ENCODE data around the gene TRIO.
A peak's percentile ranks its signal among the peaks of the same experiment; 100 is the strongest.

The TRIO gene

DNA sequence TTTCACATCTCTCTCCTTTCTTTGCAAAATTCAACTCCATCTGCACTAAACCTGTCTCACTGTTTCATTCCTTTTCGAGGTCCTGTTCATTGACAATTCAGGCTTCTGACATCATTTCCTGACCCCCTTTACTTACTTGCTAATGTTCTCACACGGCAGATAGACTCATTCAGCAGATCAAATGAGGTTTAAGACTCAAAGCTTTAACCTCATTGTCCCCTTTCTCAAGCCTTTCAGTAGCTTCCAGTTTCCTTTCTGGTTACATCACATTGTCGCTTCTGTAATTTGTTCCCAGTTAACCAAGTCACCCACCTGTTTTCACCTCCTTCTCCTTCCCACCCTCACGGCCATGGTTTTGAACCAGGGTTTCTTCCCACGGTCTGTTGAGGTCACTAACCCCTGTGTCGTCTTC, 295.1 kb downstream of the TRIO start:
- no peak for DNase-seq (ENCODE audit: low read depth)

- no peak for DNase-seq (ENCODE audit: low read depth)
Observed at GRCh38 chr5:14439087-14439871, 296.1 kb downstream of the TRIO start.

DNA sequence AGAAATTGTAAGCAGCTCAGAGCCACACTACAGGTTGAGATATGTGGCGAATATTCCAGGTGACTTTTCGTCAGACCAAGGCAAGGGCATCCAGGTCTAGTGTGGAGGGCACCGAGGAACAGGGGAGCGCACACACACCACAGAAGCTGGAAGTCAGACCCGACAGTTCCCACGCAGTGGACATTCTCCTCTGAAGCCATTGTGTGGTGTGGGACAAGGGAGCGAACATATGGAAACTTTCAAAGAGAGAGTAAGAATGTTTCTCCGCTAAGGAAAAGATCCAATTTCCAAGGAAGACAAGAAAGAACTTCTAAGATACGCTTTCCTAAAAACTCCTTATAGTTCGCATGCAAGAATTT, 297.1 kb downstream of the TRIO start:
- DNase-seq (ENCODE audit: low read depth): no peak

GRCh38 chr5:14440582-14441431, 297.7 kb downstream of the TRIO start:
- DNase-seq (ENCODE audit: low read depth): peak; percentile 80

GRCh38 chr5:14441641-14442040, 298.5 kb downstream of the TRIO start:
- no peak for DNase-seq (ENCODE audit: low read depth)

GRCh38 chr5:14442536-14442935, 299.4 kb downstream of the TRIO start:
- no peak for DNase-seq (ENCODE audit: low read depth)

DNA sequence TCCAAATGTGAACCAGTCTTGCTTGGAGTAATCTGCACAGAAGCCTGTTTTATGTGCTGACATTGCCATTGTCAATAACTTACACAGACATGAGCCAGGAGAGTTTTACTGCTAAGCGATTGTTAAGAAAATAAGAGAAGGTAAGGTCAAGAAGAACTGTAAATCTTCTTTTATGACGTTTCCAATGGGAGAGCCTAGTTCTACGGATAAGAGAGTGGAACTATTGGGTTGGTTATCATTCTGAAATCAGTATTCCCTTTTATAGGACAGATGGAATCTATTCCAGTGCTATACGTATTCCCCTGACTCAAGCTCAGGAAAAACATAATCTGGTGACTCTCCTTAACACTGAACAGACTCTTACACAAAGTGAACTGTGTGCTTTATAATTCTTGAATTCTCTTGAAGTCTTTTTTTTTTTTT, 300.5 kb downstream of the TRIO start:
- no peak for DNase-seq (ENCODE audit: low read depth)

DNA sequence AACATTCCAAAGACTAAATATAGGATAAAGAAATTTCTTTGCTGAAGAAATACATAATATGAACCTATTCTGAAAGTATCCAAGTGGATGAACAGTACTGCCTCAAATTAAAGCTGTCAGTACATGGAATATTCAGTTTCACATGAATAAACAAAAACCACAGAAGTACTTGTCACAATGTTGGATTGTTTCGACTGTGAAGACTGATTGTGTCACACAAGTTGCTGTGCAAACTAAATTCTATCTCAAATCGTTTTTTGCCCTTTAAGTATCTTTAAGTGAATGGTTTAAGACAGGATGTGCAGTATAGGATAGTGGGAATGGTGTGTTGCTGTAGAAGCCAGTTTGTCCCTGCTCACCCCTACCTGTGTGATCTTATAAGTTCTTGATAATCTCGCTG, 301.0 kb downstream of the TRIO start:
- DNase-seq (ENCODE audit: low read depth): no peak

- DNase-seq (ENCODE audit: low read depth): no peak
Observed at GRCh38 chr5:14445013-14445412, 301.9 kb downstream of the TRIO start.

DNA sequence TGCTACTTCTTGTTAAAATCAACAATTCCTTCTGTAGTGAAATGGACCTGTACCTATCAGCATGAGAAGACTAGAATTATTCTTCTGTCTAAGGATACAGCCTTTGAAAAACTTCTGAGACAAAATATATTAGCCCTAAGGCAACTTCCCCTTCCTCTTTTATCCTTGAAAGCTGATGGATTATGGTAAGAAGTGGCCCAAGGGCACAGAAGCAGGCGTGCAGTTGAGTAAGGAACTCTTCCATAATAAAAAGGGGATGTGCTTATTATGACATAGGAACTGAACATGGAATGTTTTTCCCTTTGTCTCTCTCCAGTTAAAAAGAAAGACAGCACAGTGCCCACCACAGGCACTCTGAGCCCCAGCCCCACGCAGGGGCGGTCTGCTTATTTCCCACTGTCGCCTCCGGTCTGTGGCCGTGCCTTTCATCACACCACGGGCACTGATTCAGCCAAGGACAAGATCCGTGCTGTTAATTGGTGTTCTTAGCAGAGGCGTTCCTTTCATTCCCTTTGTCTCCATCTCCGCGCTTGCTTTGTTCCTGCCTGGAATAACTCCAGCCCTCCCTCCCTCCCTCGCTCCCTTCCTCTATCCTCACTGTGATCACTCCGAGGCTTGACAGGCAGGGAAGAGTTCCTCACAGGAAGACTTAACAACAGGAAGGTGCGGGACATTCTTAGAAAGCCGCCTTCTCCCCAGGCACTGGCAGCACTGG, 302.6 kb downstream of the TRIO start:
- DNase-seq (ENCODE audit: low read depth): no peak

DNA sequence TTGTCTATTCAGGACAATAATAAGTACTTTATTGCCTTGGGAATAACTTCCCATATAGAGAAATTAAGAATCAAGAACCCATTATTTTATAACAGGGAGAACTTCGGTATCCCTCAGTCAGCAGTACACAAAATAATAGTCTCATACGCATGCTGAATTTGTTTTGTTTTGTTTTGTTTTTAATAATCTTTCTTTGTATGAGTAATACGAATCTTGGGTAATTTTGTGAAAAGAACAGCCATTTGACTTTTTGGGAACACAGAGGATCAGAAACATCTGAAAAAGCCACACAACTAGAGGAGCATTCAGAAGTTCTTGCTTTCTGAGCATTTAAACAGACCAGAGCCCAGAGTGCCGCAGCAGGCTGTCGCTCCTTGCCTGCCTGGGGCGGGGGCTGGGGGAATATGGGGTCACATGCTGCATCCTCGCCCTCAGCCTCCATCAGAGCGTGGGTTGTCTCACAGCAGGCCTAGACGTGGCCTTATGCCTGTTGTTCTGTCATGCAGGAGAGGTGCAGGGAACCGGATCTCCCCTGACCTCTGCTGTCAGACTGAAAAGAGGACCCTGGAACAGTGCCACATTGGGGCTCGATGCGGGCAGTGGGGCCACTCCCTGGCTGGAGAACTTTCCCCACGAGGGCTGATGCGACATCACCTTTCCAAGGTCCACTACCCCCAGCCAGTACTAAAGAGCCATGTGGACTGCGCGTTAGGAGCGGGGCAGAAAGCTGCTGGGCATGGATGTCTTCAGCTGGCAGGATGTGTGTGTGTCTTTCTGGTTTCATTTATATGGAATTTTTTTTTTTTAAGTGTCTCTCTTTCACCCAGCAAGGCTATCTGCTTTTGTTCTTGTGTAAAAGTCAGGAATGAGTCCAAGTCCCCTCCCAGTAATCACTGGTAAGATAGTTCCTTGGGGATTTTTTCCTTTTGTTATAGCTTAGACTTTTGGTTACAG, 305.1 kb downstream of the TRIO start:
- DNase-seq (ENCODE audit: low read depth): no peak

DNA sequence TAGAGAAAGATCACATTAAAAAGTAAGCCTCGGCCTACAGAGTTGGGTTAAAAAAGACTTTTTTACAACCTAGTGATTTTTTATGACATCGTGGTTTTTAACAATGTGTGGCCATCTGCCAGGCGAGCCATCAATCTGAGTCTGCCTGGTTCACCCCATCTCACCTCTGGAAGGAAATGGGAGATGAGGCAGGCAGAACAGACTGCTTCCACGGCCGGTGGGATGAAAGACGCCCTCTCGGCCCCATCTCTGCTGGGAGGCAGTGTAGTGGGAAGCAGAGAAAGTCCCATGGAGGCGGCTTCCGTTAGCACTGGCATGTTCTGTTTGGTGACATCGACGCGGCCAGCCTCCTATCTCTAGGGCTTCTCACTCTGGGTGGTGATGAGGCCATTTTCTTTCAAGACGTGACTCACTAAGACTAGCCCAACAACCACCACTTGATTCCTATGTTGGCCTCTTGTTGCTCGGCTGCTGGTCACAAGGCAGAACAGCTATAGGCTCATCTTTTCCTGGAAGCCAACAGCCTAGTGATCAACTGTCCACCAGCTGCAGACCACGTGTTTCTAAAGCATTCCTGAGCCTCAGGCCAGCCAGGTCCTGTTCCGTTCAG, 306.0 kb downstream of the TRIO start:
- DNase-seq (ENCODE audit: low read depth): peak; percentile 84

GRCh38 chr5:14450018-14450524, 306.9 kb downstream of the TRIO start:
- peak; percentile 91 for DNase-seq (ENCODE audit: low read depth)

GRCh38 chr5:14450742-14451141, 307.6 kb downstream of the TRIO start:
- DNase-seq (ENCODE audit: low read depth): no peak

DNA sequence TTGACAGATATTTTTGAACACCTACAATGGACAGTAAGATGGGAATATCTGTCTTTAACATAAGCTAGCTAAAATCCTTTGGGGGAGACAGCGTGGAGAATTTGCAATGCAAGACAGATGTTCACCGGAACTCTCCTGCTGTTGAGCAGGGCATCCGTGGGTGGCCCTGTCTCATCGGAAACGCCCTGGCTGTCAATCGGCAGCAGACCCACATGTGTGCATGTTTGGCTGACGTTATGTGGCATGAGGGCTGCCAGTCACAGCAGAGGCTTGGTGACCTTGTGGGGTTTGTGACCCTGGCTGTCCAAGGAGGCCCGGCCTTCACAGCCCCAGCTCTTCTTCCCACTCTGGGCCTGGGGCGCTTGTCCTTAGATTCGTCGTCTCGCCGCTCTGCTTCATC, 308.7 kb downstream of the TRIO start:
- DNase-seq (ENCODE audit: low read depth): no peak

DNA sequence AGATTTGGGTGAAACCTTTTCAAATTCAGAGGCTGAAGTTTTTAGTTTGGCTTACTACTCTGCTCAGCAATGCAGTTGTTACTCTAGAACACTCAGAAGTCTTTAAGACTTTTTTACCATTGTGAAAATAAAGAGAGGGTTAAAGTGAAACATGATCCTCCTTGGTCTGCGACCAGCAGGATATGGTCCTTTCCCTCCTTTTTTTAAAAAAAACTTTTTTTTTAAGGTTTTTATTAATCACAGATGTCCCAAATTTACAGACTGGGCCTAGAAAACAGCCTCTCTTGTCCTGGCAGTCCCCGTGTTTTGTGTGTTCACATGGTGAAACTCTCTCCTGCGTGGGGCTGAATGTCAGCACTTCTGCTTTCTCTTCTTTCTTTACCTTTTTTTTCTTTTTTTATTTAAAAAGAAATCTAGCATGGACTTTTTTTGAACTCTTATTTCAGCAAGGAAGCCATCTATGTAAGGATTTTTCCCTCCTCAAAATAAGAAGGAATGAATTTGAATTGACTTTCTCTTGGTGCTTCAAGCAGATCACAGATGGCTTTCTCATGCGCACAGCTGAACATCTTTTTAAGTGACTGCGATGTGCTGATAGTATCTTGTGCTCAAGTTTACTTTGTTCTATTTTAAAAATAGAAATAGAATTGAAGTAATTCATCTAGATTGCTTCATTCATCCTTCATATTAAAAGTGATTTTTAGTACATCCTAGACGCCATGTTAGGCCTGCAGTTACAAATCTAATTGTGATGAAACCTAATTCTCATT, 309.7 kb downstream of the TRIO start:
- DNase-seq (ENCODE audit: low read depth): peak; percentile 48

DNA sequence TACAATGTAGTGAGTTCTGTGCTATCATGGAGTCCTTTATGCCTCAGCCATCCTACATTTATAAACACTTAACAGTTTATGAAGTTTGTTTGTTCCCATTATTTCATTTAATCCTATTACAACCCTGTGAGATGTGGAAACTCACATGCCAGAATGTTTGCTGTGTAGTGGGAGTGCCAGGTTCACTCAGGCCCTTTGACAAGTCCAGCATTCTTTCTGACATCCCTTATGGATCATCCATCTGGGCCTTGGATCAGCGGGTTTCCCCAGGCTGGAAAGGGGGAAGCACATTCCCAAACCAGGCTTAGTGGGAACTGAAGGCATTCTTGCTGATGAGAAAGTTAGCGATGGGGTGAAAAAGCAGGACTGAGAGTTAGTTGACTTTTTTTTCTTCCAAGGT, 310.3 kb downstream of the TRIO start:
- DNase-seq (ENCODE audit: low read depth): no peak

DNA sequence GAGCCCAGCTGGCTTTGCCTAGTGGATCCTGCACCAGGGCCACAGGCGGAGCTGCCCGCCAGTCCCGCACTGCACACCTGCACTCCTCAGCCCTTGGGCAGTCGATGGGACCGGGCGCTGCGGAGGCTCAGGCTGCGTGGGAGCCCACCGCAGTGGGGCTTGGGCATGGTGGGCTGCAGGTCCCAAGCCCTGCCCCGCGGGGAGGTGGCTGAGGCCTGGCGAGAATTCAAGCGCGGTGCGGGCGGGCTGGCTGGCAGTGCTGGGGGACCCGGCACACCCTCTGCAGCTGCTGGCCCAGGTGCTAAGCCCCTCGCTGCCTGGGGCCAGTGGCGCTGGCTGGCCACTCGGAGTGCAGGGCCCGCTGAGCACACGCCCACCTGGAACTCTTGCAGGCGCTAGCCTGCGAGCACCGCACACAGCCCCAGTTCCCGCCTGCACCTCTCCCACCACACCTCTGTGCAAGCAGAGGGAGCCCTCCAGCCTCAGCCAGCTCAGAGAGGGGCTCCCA, 312.7 kb downstream of the TRIO start:
- no peak for DNase-seq (ENCODE audit: low read depth)

DNA sequence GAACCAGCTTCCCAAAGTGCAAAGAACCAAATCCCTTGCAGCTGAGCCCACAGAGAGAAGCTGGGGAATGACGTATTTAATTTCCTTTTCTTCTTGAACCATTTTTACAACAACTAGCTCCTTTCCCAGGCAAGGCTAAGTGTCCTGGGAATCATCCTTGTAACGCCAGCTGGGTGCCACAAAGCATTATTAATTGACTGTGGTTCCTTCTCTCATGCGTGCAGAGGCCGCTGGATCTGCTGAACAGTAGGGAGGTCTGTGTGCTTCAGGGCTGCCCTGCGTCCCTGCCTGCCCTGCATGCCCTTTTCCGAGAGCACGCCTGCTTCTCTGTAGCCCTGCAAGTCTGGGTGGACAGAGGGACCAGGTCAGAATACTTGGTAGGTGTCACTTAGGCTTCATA, 314.3 kb downstream of the TRIO start:
- no peak for DNase-seq (ENCODE audit: low read depth)

GRCh38 chr5:14458414-14458813, 315.3 kb downstream of the TRIO start:
- no peak for DNase-seq (ENCODE audit: low read depth)
